ENCODE data around the gene THOC1.
A peak's percentile ranks its signal among the peaks of the same experiment; 100 is the strongest.
"Not testable (repeated sequence)": the region's sequence is repeated elsewhere in the genome, so short reads cannot be mapped to it uniquely, and the experiment has no call there.

The THOC1 gene, protein sequence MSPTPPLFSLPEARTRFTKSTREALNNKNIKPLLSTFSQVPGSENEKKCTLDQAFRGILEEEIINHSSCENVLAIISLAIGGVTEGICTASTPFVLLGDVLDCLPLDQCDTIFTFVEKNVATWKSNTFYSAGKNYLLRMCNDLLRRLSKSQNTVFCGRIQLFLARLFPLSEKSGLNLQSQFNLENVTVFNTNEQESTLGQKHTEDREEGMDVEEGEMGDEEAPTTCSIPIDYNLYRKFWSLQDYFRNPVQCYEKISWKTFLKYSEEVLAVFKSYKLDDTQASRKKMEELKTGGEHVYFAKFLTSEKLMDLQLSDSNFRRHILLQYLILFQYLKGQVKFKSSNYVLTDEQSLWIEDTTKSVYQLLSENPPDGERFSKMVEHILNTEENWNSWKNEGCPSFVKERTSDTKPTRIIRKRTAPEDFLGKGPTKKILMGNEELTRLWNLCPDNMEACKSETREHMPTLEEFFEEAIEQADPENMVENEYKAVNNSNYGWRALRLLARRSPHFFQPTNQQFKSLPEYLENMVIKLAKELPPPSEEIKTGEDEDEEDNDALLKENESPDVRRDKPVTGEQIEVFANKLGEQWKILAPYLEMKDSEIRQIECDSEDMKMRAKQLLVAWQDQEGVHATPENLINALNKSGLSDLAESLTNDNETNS

GRCh38 chr18:267688-268552 is at the start of gene THOC1:
Gene THOC1, minus strand, starts transcription at chr18:268047. Its CDS starts 28 bp downstream, at chr18:268019.
- DNase-seq = peak; percentile 43 to 85

DNA sequence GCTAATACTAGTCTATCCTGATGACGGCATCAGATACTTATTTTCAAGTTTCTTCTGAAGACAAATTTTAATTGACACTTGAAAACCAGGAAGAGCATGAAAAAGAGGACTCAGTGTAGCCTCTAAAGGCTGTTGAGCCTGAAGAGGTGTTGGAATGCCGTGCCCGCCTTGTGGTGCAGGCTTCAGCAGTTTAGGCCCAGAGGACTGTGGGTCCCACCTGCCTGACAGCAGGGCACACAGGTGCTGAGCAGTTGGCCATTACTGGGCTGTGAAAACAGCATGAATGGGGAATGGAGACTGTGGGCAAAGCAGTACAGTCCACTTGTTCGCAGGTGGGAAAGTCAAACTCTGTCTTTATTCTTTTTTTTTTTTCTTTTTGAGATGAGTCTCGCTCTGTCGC is 49.8 kb upstream of the THOC1 start:
- no peak for DNase-seq

GRCh38 chr18:316393-316792 is 48.5 kb upstream of the THOC1 start:
- DNase-seq = no peak

- no peak for DNase-seq
Measured at GRCh38 chr18:313931-314330, 46.1 kb upstream of the THOC1 start.

DNA sequence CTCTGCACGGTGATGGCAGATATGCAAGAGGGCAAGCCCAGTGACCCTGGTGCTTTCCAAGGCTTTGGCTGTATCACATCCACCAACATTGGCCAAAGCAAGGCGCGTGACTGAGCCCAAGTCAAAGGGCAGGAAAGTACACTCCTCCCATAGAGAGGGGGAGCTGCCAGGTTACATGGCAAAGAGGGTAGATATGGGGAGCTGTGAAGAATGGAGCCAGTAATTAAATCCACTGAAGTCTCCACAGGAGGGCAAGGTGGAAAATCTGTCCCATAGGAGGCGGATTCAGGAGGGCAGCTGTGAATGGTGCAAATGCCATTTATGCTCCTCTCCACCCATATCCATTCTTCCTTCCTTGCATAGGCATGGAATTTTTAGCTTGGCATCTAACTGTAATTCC is 44.6 kb upstream of the THOC1 start:
- no peak for DNase-seq

DNA sequence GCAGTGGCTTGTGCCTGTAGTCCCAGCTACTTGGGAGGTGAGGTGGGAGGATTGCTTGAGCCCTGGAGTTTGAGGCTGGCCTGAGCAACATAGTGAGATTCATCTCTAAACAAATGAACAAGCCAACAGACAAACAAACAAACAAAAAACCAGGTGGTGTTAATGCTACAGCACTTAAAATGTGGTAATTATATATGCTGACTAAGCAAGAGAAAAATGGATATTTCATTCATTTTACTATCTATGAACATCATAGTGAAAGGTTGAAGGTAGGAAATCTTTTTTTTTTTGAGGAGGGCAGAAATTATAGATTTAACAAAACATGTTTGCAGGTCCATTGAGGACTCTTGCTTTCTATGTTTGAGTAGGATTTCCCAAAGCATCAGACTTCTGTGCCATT is 42.2 kb upstream of the THOC1 start:
- no peak for DNase-seq

DNA sequence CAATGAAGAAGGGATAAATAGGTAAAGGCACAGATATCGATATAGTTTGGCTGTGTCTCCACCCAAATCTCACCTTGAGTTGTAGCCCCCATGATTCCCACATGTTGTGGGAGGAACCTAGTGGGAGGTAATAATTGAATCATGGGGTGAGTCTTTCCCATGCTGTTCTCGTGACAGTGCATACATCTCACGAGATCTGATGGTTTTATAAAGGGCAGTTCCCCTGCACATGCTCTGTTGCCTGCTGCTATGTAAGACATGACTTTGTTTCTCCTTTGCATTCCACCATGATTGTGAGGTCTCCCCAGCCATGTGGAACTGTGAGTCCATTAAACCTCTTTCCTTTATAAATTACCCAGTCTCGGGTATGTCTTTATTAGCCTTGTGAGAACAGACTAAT is 40.2 kb upstream of the THOC1 start:
- DNase-seq = not testable (repeated sequence)

- peak in 1 of 2 experiments; percentile 1 for DNase-seq
Measured at GRCh38 chr18:306608-307255, 38.9 kb upstream of the THOC1 start.

GRCh38 chr18:305003-305501 is 37.2 kb upstream of the THOC1 start:
- no peak for DNase-seq

- no peak for DNase-seq
Measured at GRCh38 chr18:303607-304006, 35.8 kb upstream of the THOC1 start.

- no peak for DNase-seq
Measured at GRCh38 chr18:303011-303410, 35.2 kb upstream of the THOC1 start.

DNA sequence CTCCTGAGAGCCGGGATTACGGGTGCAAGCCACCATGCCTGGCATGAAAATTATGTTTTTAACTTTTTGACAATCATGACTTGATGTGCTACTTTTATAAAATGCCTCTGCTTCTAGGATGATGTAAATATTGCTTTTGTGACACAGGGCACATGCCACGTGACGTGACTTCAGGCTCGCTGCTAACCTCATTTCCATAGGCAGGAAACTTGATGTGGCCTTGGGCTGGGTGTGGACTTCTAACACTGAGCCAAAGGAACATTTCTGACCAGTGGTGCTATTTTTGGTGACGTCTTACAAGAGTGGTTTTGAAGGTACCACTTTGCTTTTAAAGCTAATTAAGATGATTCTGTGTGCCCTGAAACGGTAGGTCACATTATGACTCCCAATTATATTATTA is 34.2 kb upstream of the THOC1 start:
- no peak for DNase-seq

GRCh38 chr18:297936-298335 is 30.1 kb upstream of the THOC1 start:
- DNase-seq = no peak

DNA sequence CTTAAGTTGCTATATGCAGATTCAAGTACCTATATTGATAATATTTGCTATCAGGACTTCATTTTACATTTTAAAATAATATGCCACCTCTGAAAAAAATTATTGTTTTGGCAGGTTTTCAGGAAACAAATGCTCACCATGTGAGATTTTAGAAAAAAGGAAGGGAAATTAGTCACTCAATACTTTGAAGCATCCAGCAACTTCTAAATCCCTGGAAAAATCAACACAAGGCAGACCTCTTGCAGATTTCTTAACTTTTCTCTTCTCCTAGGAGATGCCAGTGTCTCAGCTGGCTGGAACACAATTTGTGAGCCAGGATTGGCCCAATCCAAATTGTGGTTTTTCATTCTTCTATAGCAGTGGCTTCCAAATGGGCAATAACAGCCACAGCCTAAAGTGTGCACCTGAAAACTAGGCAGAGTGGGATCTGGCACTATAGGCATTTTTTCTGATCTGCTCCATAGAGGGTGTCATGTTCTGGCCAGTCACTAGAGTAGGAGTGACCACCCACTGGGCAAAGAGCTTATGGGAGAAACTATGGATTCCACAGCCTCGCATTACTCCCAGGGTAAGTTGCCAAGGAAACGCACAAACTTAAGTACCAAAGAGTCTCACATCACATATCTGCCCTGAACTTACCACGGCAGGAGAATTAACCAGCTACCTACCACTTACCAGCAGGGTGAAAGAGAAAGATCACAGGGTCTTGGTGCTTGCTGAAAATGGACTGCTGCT is 28.1 kb upstream of the THOC1 start:
- DNase-seq = no peak

DNA sequence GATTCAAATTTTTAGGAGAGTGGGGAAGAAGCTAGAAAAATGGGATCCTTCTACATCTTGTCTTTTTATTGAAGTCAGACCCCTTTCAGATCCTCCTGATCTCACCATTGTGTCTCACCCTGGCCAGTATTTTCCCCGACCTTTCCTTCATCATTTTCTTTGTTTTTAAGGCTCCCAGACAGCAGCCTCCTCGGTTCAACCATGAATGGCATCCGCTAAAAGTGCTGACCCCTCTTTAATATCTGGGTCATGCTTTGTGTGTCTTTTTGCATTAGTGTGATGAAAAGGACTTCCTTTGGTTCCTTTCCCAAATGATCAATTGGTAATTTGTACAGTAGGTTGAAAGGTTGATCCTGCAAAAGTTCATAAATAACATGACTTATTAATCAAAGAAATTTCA is 26.7 kb upstream of the THOC1 start:
- DNase-seq = no peak

GRCh38 chr18:293536-293935 is 25.7 kb upstream of the THOC1 start:
- DNase-seq = no peak

- DNase-seq = no peak
Measured at GRCh38 chr18:292271-292670, 24.4 kb upstream of the THOC1 start.

GRCh38 chr18:289970-290369 is 22.1 kb upstream of the THOC1 start:
- DNase-seq = not testable (repeated sequence)

DNA sequence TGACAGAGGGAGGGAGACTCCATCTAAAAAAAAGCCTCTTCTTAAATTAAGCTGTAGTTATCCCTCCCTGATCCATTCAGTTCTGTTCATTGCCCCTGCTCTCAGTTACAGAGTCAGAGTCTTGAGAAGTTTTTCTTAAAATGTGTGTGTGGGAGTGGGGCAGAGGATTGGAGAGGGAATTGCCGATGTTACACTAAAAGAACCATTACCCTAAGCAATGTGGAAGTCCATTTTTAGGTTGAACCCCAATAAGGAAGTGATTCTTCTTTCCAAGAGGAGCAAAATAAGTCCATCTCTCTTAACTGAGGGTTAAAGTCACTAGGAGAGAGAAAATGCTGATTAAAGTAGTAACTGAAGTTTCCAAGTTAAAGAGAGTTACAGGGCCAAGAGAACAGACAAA is 21.2 kb upstream of the THOC1 start:
- DNase-seq = no peak

DNA sequence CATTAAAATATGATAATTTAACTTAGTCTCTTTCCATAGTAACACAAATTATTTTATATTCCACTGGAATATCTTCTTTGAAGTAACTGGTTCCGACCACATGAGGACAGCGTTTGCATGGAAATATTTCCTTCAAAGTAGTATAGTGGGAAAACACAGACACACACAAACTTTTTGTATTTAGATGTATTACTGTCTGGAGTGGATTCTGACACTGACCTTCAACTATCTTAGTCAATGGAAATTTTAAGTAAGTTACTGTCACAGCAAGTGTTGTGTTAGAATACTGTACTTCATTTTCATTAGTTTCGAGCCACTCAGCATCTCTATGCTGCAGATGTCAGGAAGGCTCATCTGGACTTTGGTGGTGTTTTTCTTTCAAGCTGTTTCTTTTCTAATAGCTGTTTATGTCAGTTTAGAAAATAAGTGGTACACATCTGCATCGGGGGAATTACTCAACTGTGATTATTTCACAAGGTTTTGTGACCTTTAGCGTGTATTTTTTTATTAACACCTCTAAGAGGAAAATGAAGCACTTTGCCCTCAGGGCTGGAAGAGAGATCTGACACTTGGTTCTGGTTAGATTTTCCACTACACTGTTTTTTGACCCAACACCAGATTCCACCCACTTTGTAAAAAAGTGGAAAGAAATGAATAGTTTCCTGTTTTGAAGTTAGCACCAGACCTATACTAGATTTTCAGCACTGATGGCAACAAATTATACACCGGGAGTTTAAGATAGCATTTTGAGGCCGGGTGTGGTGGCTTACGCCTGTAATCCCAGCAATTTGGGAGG is 18.9 kb upstream of the THOC1 start:
- DNase-seq = peak in 1 of 2 experiments; percentile 6

- DNase-seq = no peak
Measured at GRCh38 chr18:285817-286216, 18.0 kb upstream of the THOC1 start.

Measured in NCI-H526 (cell line).